ENCODE data around the gene GCDH.

The GCDH gene

DNA sequence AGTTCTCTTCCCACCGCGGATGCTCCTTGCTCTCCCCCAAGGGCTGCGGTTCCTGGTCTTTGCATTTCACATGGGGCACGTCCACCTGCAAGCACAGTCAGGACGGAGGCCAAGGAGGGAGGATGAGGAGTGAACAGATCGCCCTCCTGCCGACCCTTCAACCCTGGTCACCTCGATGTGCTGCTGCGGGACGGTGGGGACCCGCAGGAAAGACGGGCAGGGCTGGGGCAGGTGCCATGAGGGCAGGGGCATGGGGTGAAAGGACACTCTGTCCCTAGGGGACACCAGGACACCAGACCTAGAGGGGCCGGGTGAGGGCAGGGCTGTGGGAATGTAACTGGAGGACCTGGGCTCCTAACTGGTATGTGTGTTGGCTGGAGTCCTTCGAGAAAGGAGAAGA is 27.3 kb downstream of the GCDH start:
- Histone ChIP-seq H3K27me3 (ENCODE audit: low read depth, low read length) (no peaks in the 10 kb centered on the region), H3K9me3 (ENCODE audit: insufficient read depth, low read length) (no peaks in the 10 kb centered on the region), H3K4me3 (ENCODE audit: low read length) (no peak overlapping the region), H3K79me2 (ENCODE audit: low read length) (no peaks in the 10 kb centered on the region), H3K36me3 (replicated peaks; ENCODE audit: low read depth, low read length) (peaks cover 14% of the 10 kb centered on the region), H4K20me1 (ENCODE audit: insufficient read depth, low read length) (no peaks in the 10 kb centered on the region), H2AFZ (ENCODE audit: low read depth, low read length) (no peak overlapping the region), H3K4me1 (ENCODE audit: low read length) (peaks cover 14% of the 10 kb centered on the region), H3K4me2 (ENCODE audit: low read length) (no peak overlapping the region), H3K27ac (ENCODE audit: low read length) (no peak overlapping the region), H3K9ac (ENCODE audit: low read length) (no peak overlapping the region)
- TF ChIP-seq EZH2phosphoT487 (IDR thresholded peaks at IDR 0.05; ENCODE audit: low read depth), result no peak
- TF ChIP-seq, protein P1, sequence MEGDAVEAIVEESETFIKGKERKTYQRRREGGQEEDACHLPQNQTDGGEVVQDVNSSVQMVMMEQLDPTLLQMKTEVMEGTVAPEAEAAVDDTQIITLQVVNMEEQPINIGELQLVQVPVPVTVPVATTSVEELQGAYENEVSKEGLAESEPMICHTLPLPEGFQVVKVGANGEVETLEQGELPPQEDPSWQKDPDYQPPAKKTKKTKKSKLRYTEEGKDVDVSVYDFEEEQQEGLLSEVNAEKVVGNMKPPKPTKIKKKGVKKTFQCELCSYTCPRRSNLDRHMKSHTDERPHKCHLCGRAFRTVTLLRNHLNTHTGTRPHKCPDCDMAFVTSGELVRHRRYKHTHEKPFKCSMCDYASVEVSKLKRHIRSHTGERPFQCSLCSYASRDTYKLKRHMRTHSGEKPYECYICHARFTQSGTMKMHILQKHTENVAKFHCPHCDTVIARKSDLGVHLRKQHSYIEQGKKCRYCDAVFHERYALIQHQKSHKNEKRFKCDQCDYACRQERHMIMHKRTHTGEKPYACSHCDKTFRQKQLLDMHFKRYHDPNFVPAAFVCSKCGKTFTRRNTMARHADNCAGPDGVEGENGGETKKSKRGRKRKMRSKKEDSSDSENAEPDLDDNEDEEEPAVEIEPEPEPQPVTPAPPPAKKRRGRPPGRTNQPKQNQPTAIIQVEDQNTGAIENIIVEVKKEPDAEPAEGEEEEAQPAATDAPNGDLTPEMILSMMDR (IDR thresholded peaks at IDR 0.05; ENCODE audit: low read depth, low read length), result no peak

DNA sequence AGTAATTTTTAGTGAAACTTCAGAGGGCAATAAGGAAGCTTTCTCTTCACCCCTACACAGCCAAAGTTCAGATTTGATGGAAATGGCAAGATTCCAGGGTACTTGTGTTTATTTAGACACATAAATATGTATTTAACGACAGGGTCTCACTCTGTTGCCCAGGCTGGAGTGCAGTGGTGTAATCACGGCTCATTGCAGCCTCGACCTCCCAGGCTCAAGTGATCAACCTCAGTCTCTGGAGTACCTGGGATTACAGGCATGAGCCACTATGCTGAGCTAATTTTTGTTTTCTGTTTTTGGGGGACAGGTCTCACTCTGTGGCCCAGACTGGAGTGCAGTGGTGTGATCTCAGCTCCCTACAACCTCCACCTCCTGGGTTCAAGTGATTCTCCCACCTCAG is 30.1 kb downstream of the GCDH start:
- H3K36me3 ChIP-seq (replicated peaks; ENCODE audit: low read depth, low read length), result peaks cover 31% of the 10 kb centered on the region
- H3K27ac ChIP-seq (ENCODE audit: low read length), result no peak overlapping the region
- no peak overlapping the region for H3K9ac ChIP-seq (ENCODE audit: low read length)
- no peaks in the 10 kb centered on the region for H4K20me1 ChIP-seq (ENCODE audit: insufficient read depth, low read length)
- no peak overlapping the region for H2AFZ ChIP-seq (ENCODE audit: low read depth, low read length)
- H3K9me3 ChIP-seq (ENCODE audit: insufficient read depth, low read length), result no peaks in the 10 kb centered on the region
- H3K27me3 ChIP-seq (ENCODE audit: low read depth, low read length), result no peaks in the 10 kb centered on the region
- H3K4me2 ChIP-seq (ENCODE audit: low read length), result no peak overlapping the region
- no peaks in the 10 kb centered on the region for H3K79me2 ChIP-seq (ENCODE audit: low read length)
- peaks cover 9% of the 10 kb centered on the region for H3K4me1 ChIP-seq (ENCODE audit: low read length)
- no peak for TF ChIP-seq EZH2phosphoT487 (IDR thresholded peaks at IDR 0.05; ENCODE audit: low read depth)
- TF ChIP-seq, protein P1 (IDR thresholded peaks at IDR 0.05; ENCODE audit: low read depth, low read length), result no peak
- H3K4me3 ChIP-seq (ENCODE audit: low read length), result no peak overlapping the region

DNA sequence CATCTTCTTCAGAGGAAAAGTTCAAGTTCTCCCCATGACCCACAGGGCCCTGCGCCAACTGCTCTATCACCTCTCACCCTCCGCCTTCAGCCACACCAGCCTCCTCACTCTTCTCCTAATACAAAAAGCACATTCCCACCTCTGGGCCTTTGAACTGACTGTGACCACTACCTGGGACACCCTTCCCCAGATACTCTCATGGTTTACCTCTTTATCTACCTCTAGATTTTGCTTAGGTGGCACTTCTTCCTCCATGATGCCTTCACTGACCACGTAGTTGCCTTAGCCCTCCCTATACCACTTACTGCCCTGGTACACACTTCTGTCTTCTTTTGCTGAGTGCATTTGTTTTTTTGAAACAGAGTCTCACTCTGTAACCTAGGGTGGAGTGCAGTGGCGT is 32.0 kb downstream of the GCDH start:
- Histone ChIP-seq H4K20me1 (ENCODE audit: insufficient read depth, low read length) (no peaks in the 10 kb centered on the region), H3K4me2 (ENCODE audit: low read length) (no peak overlapping the region), H3K9me3 (ENCODE audit: insufficient read depth, low read length) (no peaks in the 10 kb centered on the region), H3K36me3 (replicated peaks; ENCODE audit: low read depth, low read length) (peaks cover 41% of the 10 kb centered on the region), H3K27ac (ENCODE audit: low read length) (no peak overlapping the region), H3K9ac (ENCODE audit: low read length) (no peak overlapping the region), H3K27me3 (ENCODE audit: low read depth, low read length) (no peaks in the 10 kb centered on the region), H3K4me1 (ENCODE audit: low read length) (peaks cover 9% of the 10 kb centered on the region), H3K79me2 (ENCODE audit: low read length) (0 out of 2 replicates have a peak, but pooled peaks cover 3% of the 10 kb centered on the region), H3K4me3 (ENCODE audit: low read length) (no peak overlapping the region), H2AFZ (ENCODE audit: low read depth, low read length) (no peak overlapping the region)
- TF ChIP-seq, protein P1 (IDR thresholded peaks at IDR 0.05; ENCODE audit: low read depth, low read length), result no peak
- TF ChIP-seq EZH2phosphoT487 (IDR thresholded peaks at IDR 0.05; ENCODE audit: low read depth), result no peak

DNA sequence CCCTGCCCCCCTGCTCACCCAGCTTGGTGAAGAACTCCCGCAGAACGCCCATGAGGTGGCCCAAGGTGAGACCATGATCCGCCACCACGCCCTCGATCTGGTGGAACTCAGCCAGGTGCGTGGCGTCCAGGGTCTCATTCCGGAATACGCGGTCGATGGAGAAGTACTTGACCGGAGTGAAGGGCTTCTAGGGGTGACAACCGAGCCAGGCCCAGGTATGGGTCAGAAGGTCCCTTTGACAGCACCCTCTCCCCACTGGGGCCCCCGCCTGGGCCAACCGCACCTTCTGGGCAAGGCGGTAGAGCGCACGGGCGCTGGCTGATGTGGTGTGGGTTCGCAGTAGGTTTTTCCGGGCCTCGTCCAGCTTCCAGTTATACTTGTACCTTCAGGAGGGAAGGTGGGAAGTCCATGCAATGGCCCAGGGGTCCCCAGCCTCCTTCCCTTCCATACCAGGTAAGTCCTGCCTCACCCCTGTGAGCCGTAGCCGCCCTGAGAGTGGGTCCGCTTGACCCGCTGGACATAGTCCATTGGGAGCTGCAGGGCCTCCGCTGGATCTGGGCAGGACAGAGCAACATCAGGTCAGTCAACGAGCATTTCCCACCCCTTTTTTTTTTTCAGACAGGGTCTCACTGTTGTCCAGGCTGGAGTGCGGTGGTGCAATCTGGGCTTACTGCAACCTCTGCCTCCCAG is 33.8 kb downstream of the GCDH start:
- Histone ChIP-seq H3K4me3 (ENCODE audit: low read length) (no peak overlapping the region), H3K27me3 (ENCODE audit: low read depth, low read length) (no peaks in the 10 kb centered on the region), H2AFZ (ENCODE audit: low read depth, low read length) (no peak overlapping the region), H3K9ac (ENCODE audit: low read length) (no peak overlapping the region), H3K79me2 (ENCODE audit: low read length) (peaks cover 9% of the 10 kb centered on the region), H4K20me1 (ENCODE audit: insufficient read depth, low read length) (no peaks in the 10 kb centered on the region), H3K4me1 (ENCODE audit: low read length) (no peaks in the 10 kb centered on the region), H3K36me3 (replicated peaks; ENCODE audit: low read depth, low read length) (peaks cover 57% of the 10 kb centered on the region), H3K9me3 (ENCODE audit: insufficient read depth, low read length) (no peaks in the 10 kb centered on the region), H3K27ac (ENCODE audit: low read length) (no peak overlapping the region), H3K4me2 (ENCODE audit: low read length) (no peak overlapping the region)
- no peak for TF ChIP-seq EZH2phosphoT487 (IDR thresholded peaks at IDR 0.05; ENCODE audit: low read depth)
- TF ChIP-seq, protein P1 (IDR thresholded peaks at IDR 0.05; ENCODE audit: low read depth, low read length), result no peak

All from OCI-LY3 (cell line).